NB4 (cell line): ENCODE measurements around the gene NTM.

ENCODE experiments used
- MYC ChIP-seq: IDR thresholded peaks from 2 replicates; pipeline ENCODE4 v1.6.1; 2011; ENCODE audit warnings: low read depth, low read length
- POLR2A ChIP-seq: IDR thresholded peaks from 2 replicates; pipeline ENCODE4 v1.6.1; 2011; ENCODE audit warnings: mild to moderate bottlenecking; ENCODE audit not compliant: insufficient read length; ENCODE audit errors: extremely low read depth
- TF ChIP-seq, protein P1 (sequence below): IDR thresholded peaks from 2 replicates; pipeline ENCODE4 v1.6.1; 2011; ENCODE audit warnings: low read depth, low read length
- TF ChIP-seq, protein P2 (sequence below): IDR thresholded peaks from one replicate; pipeline ENCODE4 v1.5.1; 2012; ENCODE audit warnings: low read depth, low read length

- TF ChIP-seq, protein P1, sequence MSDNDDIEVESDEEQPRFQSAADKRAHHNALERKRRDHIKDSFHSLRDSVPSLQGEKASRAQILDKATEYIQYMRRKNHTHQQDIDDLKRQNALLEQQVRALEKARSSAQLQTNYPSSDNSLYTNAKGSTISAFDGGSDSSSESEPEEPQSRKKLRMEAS: no peak
- no peak for TF ChIP-seq POLR2A
- TF ChIP-seq, protein P2, sequence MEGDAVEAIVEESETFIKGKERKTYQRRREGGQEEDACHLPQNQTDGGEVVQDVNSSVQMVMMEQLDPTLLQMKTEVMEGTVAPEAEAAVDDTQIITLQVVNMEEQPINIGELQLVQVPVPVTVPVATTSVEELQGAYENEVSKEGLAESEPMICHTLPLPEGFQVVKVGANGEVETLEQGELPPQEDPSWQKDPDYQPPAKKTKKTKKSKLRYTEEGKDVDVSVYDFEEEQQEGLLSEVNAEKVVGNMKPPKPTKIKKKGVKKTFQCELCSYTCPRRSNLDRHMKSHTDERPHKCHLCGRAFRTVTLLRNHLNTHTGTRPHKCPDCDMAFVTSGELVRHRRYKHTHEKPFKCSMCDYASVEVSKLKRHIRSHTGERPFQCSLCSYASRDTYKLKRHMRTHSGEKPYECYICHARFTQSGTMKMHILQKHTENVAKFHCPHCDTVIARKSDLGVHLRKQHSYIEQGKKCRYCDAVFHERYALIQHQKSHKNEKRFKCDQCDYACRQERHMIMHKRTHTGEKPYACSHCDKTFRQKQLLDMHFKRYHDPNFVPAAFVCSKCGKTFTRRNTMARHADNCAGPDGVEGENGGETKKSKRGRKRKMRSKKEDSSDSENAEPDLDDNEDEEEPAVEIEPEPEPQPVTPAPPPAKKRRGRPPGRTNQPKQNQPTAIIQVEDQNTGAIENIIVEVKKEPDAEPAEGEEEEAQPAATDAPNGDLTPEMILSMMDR: no peak
- TF ChIP-seq MYC: no peak
Measured at GRCh38 chr11:131903074-131903473, 532.7 kb downstream of the NTM start.
